DOHH2 (cell line): ENCODE data around the gene GAK.

ENCODE experiments used
- H3F3A ChIP-seq: fragments of 200-600 bp; sonication (generic), shearing (Covaris generic); 2 replicates; pipeline ENCODE4 v1.6.0; 2016; ENCODE audit warnings: antibody characterized with exemption, mild to moderate bottlenecking; ENCODE audit not compliant: control insufficient read depth, insufficient read depth
- H3K27ac ChIP-seq: fragments of 200-600 bp; sonication (generic); 2 replicates; pipeline ENCODE4 v1.5.1; 2014; ENCODE audit warnings: low read depth, mild to moderate bottlenecking, low read length, moderate library complexity
- H3K27me3 ChIP-seq: fragments of 200-600 bp; sonication (generic); 2 replicates; pipeline ENCODE4 v1.6.1; 2014; ENCODE audit warnings: mild to moderate bottlenecking, low read length, mixed read lengths; ENCODE audit not compliant: control insufficient read depth
- H3K36me3 ChIP-seq: fragments of 200-600 bp; sonication (generic); 2 replicates; pipeline ENCODE4 v1.6.1; 2014; ENCODE audit warnings: mild to moderate bottlenecking, low read length, moderate library complexity, mixed read lengths; ENCODE audit not compliant: control insufficient read depth
- H3K4me1 ChIP-seq: fragments of 200-600 bp; sonication (generic); 2 replicates; pipeline ENCODE4 v1.6.1; 2014; ENCODE audit warnings: mild to moderate bottlenecking, low read length, mixed read lengths; ENCODE audit not compliant: control insufficient read depth
- H3K4me2 ChIP-seq: fragments of 200-600 bp; sonication (generic); 2 replicates; pipeline ENCODE4 v1.6.0; 2014; ENCODE audit warnings: mild to moderate bottlenecking, low read length, moderate library complexity
- H3K4me3 ChIP-seq: fragments of 200-600 bp; sonication (generic); 2 replicates; pipeline ENCODE4 v1.5.1; 2014; ENCODE audit warnings: mild to moderate bottlenecking, low read length, mixed read lengths
- H3K79me2 ChIP-seq: fragments of 200-600 bp; sonication (generic); 2 replicates; pipeline ENCODE4 v1.6.1; 2014; ENCODE audit warnings: mild to moderate bottlenecking, low read length, mixed read lengths; ENCODE audit not compliant: control insufficient read depth
- H3K9me2 ChIP-seq: fragments of 200-600 bp; sonication (generic); replicated peaks from 2 replicates; pipeline ENCODE4 v1.6.1; 2014; ENCODE audit warnings: mild to moderate bottlenecking, low read length, mixed read lengths; ENCODE audit not compliant: control insufficient read depth
- H3K9me3 ChIP-seq: fragments of 200-600 bp; sonication (generic); 2 replicates; pipeline ENCODE4 v1.6.1; 2014; ENCODE audit warnings: antibody characterized with exemption, low read length, mixed read lengths; ENCODE audit not compliant: control insufficient read depth, insufficient read depth
- H4K20me1 ChIP-seq: fragments of 200-600 bp; sonication (generic); 2 replicates; pipeline ENCODE4 v1.6.0; 2014; ENCODE audit warnings: low read depth, mild to moderate bottlenecking, antibody characterized with exemption, low read length, moderate library complexity; ENCODE audit not compliant: control insufficient read depth, insufficient read depth
- CTCF ChIP-seq: fragments of 200-600 bp; sonication (generic); IDR thresholded peaks from one replicate; pipeline ENCODE4 v1.5.1; 2014; ENCODE audit warnings: antibody characterized with exemption, mild to moderate bottlenecking, low read depth, low read length; ENCODE audit not compliant: poor library complexity, severe bottlenecking
- EZH2phosphoT487 ChIP-seq: fragments of 200-600 bp; sonication (generic); IDR thresholded peaks from 2 replicates; pipeline ENCODE4 v1.6.1; 2017; ENCODE audit warnings: borderline replicate concordance, mild to moderate bottlenecking, antibody characterized with exemption, low read length, moderate library complexity, mixed read lengths

GAK gene

GRCh38 chr4:957231-957580 is 25.1 kb upstream of the GAK start:
- Histone ChIP-seq H3F3A (no peaks in the 10 kb centered on the region), H3K79me2 (no peaks in the 10 kb centered on the region), H3K9me2 (no peaks in the 10 kb centered on the region), H3K4me2 (no peak overlapping the region), H3K4me1 (no peaks in the 10 kb centered on the region), H4K20me1 (no peaks in the 10 kb centered on the region), H3K4me3 (no peak overlapping the region), H3K27me3 (no peaks in the 10 kb centered on the region), H3K36me3 (no peaks in the 10 kb centered on the region), H3K9me3 (no peaks in the 10 kb centered on the region), H3K27ac (no peak overlapping the region)
- TF ChIP-seq EZH2phosphoT487 (no peak), CTCF (no peak)

GRCh38 chr4:956531-957230 is 24.6 kb upstream of the GAK start:
- Histone ChIP-seq H4K20me1 (no peaks in the 10 kb centered on the region), H3K27ac (no peak overlapping the region)
- TF ChIP-seq CTCF (no peak), EZH2phosphoT487 (no peak)

GRCh38 chr4:955931-956381 is 23.8 kb upstream of the GAK start:
- Histone ChIP-seq H3K4me2 (no peak overlapping the region), H3K9me3 (no peaks in the 10 kb centered on the region), H3F3A (no peaks in the 10 kb centered on the region), H3K79me2 (no peaks in the 10 kb centered on the region), H3K27me3 (no peaks in the 10 kb centered on the region), H4K20me1 (no peaks in the 10 kb centered on the region), H3K4me1 (no peaks in the 10 kb centered on the region), H3K36me3 (no peaks in the 10 kb centered on the region), H3K27ac (no peak overlapping the region), H3K9me2 (no peaks in the 10 kb centered on the region), H3K4me3 (no peak overlapping the region)
- TF ChIP-seq CTCF (no peak), EZH2phosphoT487 (no peak)

More at GRCh38 chr4:956531-957230, 24.6 kb upstream of the GAK start:
- Histone ChIP-seq H3F3A (no peaks in the 10 kb centered on the region), H3K27me3 (no peaks in the 10 kb centered on the region), H3K4me1 (no peaks in the 10 kb centered on the region), H3K79me2 (no peaks in the 10 kb centered on the region), H3K36me3 (no peaks in the 10 kb centered on the region), H3K4me3 (no peak overlapping the region), H3K9me2 (no peaks in the 10 kb centered on the region), H3K9me3 (no peaks in the 10 kb centered on the region), H3K4me2 (no peak overlapping the region)
